H9 (cell line): ENCODE results near the gene ADAMTS15. TPM values are rescaled to one million over a fixed set of nuclear protein-coding genes. Genes with fewer than 3 reads are reported as not detected.

Experiments
- DNase-seq: peaks from one replicate; pipeline ENCODE4 v3.0.0-alpha.2; 2017
- H2AFZ ChIP-seq: one replicate; pipeline ENCODE4 v1.6.1; 2013; ENCODE audit warnings: mild to moderate bottlenecking, low read length, control low read depth, moderate library complexity
- H2AK5ac ChIP-seq: 2 replicates; pipeline ENCODE4 v1.6.1; 2013; ENCODE audit warnings: low read length, control low read depth, mixed read lengths; ENCODE audit not compliant: insufficient read length
- H2BK120ac ChIP-seq: one replicate; pipeline ENCODE4 v1.6.1; 2013; ENCODE audit warnings: low read depth, mild to moderate bottlenecking, low read length, control low read depth, inconsistent platforms; ENCODE audit not compliant: poor library complexity, severe bottlenecking
- H2BK12ac ChIP-seq: 2 replicates; pipeline ENCODE4 v1.6.1; 2013; ENCODE audit warnings: low read length, control low read depth, mixed read lengths, low read depth; ENCODE audit not compliant: insufficient read length
- H2BK15ac ChIP-seq: 2 replicates; pipeline ENCODE4 v1.6.1; 2013; ENCODE audit warnings: low read depth, low read length, control low read depth
- H2BK20ac ChIP-seq: one replicate; pipeline ENCODE4 v1.6.1; 2013; ENCODE audit warnings: low read depth, mild to moderate bottlenecking, low read length, control low read depth, inconsistent platforms; ENCODE audit not compliant: poor library complexity, severe bottlenecking
- H2BK5ac ChIP-seq: 2 replicates; pipeline ENCODE4 v1.6.1; 2013; ENCODE audit warnings: low read length, control low read depth, mixed read lengths; ENCODE audit not compliant: insufficient read length
- H3K14ac ChIP-seq: 2 replicates; pipeline ENCODE4 v1.6.1; 2013; ENCODE audit warnings: low read length, control low read depth; ENCODE audit not compliant: insufficient read depth
- H3K18ac ChIP-seq: 2 replicates; pipeline ENCODE4 v1.6.1; 2013; ENCODE audit warnings: low read depth, mild to moderate bottlenecking, mixed read lengths, low read length, control low read depth; ENCODE audit not compliant: insufficient read length
- H3K23ac ChIP-seq: 2 replicates; pipeline ENCODE4 v1.6.1; 2013; ENCODE audit warnings: low read length, control low read depth, mixed read lengths, low read depth; ENCODE audit not compliant: insufficient read length
- H3K23me2 ChIP-seq: 2 replicates; pipeline ENCODE4 v1.6.1; 2013; ENCODE audit warnings: low read depth, mild to moderate bottlenecking, mixed read lengths, low read length, control low read depth; ENCODE audit not compliant: insufficient read length, poor library complexity, severe bottlenecking
- H3K27ac ChIP-seq: 2 replicates; pipeline ENCODE4 v1.5.1; 2013; ENCODE audit warnings: low read length, control low read depth, mixed read lengths, low read depth; ENCODE audit not compliant: insufficient read length
- H3K27me3 ChIP-seq: 2 replicates; pipeline ENCODE4 v1.6.1; 2013; ENCODE audit warnings: low read length, control low read depth, inconsistent platforms; ENCODE audit not compliant: insufficient read depth
- H3K4ac ChIP-seq: 2 replicates; pipeline ENCODE4 v1.6.1; 2013; ENCODE audit warnings: low read depth, mild to moderate bottlenecking, control low read depth, inconsistent platforms, low read length, moderate library complexity
- H3K4me1 ChIP-seq: 2 replicates; pipeline ENCODE4 v1.6.1; 2013; ENCODE audit warnings: low read length, control low read depth, inconsistent platforms; ENCODE audit not compliant: insufficient read depth
- H3K4me2 ChIP-seq: 2 replicates; pipeline ENCODE4 v1.6.1; 2013; ENCODE audit warnings: low read length, control low read depth, mixed read lengths; ENCODE audit not compliant: insufficient read length, insufficient read depth
- H3K56ac ChIP-seq: 2 replicates; pipeline ENCODE4 v1.6.1; 2013; ENCODE audit warnings: low read depth, mild to moderate bottlenecking, mixed read lengths, low read length, control low read depth; ENCODE audit not compliant: insufficient read length
- H3K79me1 ChIP-seq: 2 replicates; pipeline ENCODE4 v1.6.1; 2013; ENCODE audit warnings: low read depth, mild to moderate bottlenecking, moderate library complexity, low read length, control low read depth, inconsistent platforms; ENCODE audit not compliant: insufficient read depth, poor library complexity, severe bottlenecking
- H3K79me2 ChIP-seq: 2 replicates; pipeline ENCODE4 v1.6.1; 2013; ENCODE audit warnings: low read length, control low read depth, inconsistent platforms; ENCODE audit not compliant: insufficient read depth
- H3K9ac ChIP-seq: 2 replicates; pipeline ENCODE4 v1.6.1; 2013; ENCODE audit warnings: low read length, control low read depth, mixed read lengths; ENCODE audit not compliant: insufficient read length; ENCODE audit errors: extremely low read depth
- H3K9me3 ChIP-seq: one replicate; pipeline ENCODE4 v1.6.1; 2013; ENCODE audit warnings: low read depth, low read length, inconsistent platforms; ENCODE audit not compliant: control insufficient read depth
- H3T11ph ChIP-seq: one replicate; pipeline ENCODE4 v1.6.1; 2013; ENCODE audit warnings: mild to moderate bottlenecking, low read length, control low read depth, inconsistent platforms
- H4K20me1 ChIP-seq: one replicate; pipeline ENCODE4 v1.6.1; 2013; ENCODE audit not compliant: control insufficient read depth, insufficient read length, insufficient read depth
- H4K5ac ChIP-seq: 2 replicates; pipeline ENCODE4 v1.6.1; 2013; ENCODE audit warnings: low read depth, mild to moderate bottlenecking, mixed read lengths, low read length, control low read depth; ENCODE audit not compliant: insufficient read length
- H4K8ac ChIP-seq: replicated peaks from 2 replicates; pipeline ENCODE4 v1.6.1; 2013; ENCODE audit warnings: low read length, control low read depth, mixed read lengths, low read depth; ENCODE audit not compliant: insufficient read length
- H4K91ac ChIP-seq: 2 replicates; pipeline ENCODE4 v1.6.1; 2013; ENCODE audit warnings: low read depth, mild to moderate bottlenecking, moderate library complexity, mixed read lengths, low read length, control low read depth; ENCODE audit not compliant: insufficient read length
- H3K27ac Mint-ChIP-seq, 3 experiments: 2 replicates in 2 of 3; 3 replicates in 1 of 3; pipeline ENCODE4 v1.8.0; 2020 to 2021; ENCODE audit warnings: mixed read lengths in 3 of 3, mild to moderate bottlenecking in 1 of 3, moderate library complexity in 1 of 3
- H3K27me3 Mint-ChIP-seq: 2 replicates; pipeline ENCODE4 v1.8.0; 2021; ENCODE audit warnings: low read depth, mild to moderate bottlenecking, moderate library complexity, mixed read lengths
- H3K36me3 Mint-ChIP-seq, 3 experiments: 2 replicates in 2 of 3; 3 replicates in 1 of 3; pipeline ENCODE4 v1.8.0; 2020 to 2021; ENCODE audit warnings: low read depth in 3 of 3, mixed read lengths in 3 of 3; ENCODE audit not compliant: insufficient read depth in 1 of 3
- H3K4me1 Mint-ChIP-seq, 2 experiments: 2 replicates each; pipeline ENCODE4 v1.8.0; 2020; ENCODE audit warnings: mixed read lengths in 2 of 2
- H3K4me3 Mint-ChIP-seq, 2 experiments: 2 replicates in 1 of 2; 3 replicates in 1 of 2; pipeline ENCODE4 v1.8.0; 2020 to 2021; ENCODE audit warnings: mild to moderate bottlenecking in 2 of 2, mixed read lengths in 2 of 2, moderate library complexity in 1 of 2
- H3K9me3 Mint-ChIP-seq, 2 experiments: 2 replicates in 1 of 2; 3 replicates in 1 of 2; pipeline ENCODE4 v1.8.0; 2020; ENCODE audit warnings: mild to moderate bottlenecking in 2 of 2, mixed read lengths in 2 of 2, moderate library complexity in 1 of 2
- WGBS: extraction: QIAGEN DNeasy Blood & Tissue Kit; methylation state at CpG from one replicate; pipeline ENCODE4 v1.1.7; 2013; ENCODE audit warnings: missing lambda C conversion rate, low lambda C conversion rate, mixed read lengths; ENCODE audit not compliant: insufficient read length; ENCODE audit errors: extremely low coverage; 5-methylcytosine and 5-hydroxymethylcytosine counted together
- total RNA-seq: library from RNA; stranded (reverse); gene quantifications from 2 replicates; pipeline ENCODE4 v1.2.1, GENCODE V29; 2021
- TF ChIP-seq, protein P1 (sequence below): fragments of 200-600 bp; sonication (generic); conservative IDR thresholded peaks from 3 replicates; pipeline ENCODE4 v1.8.0; 2021; ENCODE audit warnings: antibody characterized with exemption, mild to moderate bottlenecking

ADAMTS15 gene
- total RNA-seq, 1 experiment from 2014 or later = 1.3 TPM

DNA sequence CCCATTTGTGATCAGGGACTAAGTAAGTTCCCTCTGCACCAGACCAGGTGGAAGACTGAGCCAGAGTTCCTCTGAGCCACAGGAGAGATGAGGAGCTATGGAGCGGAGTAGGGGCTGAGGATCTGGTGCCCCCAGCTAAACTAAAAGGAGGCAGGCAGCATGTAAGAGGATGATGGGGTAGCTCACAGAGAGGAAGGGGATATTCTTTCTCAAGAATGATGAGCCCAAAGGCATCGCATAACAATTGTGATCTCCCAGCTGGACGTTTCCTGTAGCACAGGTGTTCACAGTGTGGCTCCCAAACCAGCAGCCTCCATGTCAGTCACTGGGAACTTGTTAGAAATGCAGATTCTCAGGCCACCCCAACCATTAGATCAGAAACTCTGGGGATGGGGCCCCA is 44.5 kb upstream of the ADAMTS15 start:
- Mint-ChIP-seq H3K27ac (peak overlapping the region; percentile 69 to 96 (median 92); a peak in 6 of 7 replicates), H3K9me3 (no peaks in the 10 kb centered on the region), H3K27me3 (peaks cover 20% of the 10 kb centered on the region), H3K4me1 (peaks cover 53 to 65% of the 10 kb centered on the region in 2 experiments), H3K36me3 (peaks cover 3 to 15% (median 4%) of the 10 kb centered on the region in 3 experiments; a peak in 3 of 7 replicates), H3K4me3 (peak overlapping the region in 1 of 2 experiments; percentile 50; a peak in 3 of 5 replicates)
- Histone ChIP-seq H3K27me3 (no peaks in the 10 kb centered on the region), H3K9me3 (no peaks in the 10 kb centered on the region), H3K14ac (no peak overlapping the region), H3K56ac (no peak overlapping the region), H2AK5ac (no peak overlapping the region), H4K8ac (no peak overlapping the region), H2AFZ (no peak overlapping the region), H4K91ac (no peak overlapping the region), H4K20me1 (no peaks in the 10 kb centered on the region), H3K79me1 (no peaks in the 10 kb centered on the region), H2BK5ac (no peak overlapping the region), H3K27ac (peak overlapping the region; percentile 88), H3K4me2 (peak overlapping the region; percentile 8), H3K9ac (no peak overlapping the region), H2BK120ac (no peak overlapping the region), H3K4ac (no peak overlapping the region), H3K79me2 (no peaks in the 10 kb centered on the region), H3K23me2 (no peaks in the 10 kb centered on the region), H3K4me1 (peaks cover 13% of the 10 kb centered on the region; the same call in 1 of the 2 replicates), H2BK12ac (no peak overlapping the region), H2BK15ac (no peak overlapping the region), H4K5ac (no peak overlapping the region), H2BK20ac (no peak overlapping the region), H3T11ph (no peak overlapping the region), H3K23ac (no peak overlapping the region), H3K18ac (peak overlapping the region; percentile 8)
- TF ChIP-seq, protein P1, sequence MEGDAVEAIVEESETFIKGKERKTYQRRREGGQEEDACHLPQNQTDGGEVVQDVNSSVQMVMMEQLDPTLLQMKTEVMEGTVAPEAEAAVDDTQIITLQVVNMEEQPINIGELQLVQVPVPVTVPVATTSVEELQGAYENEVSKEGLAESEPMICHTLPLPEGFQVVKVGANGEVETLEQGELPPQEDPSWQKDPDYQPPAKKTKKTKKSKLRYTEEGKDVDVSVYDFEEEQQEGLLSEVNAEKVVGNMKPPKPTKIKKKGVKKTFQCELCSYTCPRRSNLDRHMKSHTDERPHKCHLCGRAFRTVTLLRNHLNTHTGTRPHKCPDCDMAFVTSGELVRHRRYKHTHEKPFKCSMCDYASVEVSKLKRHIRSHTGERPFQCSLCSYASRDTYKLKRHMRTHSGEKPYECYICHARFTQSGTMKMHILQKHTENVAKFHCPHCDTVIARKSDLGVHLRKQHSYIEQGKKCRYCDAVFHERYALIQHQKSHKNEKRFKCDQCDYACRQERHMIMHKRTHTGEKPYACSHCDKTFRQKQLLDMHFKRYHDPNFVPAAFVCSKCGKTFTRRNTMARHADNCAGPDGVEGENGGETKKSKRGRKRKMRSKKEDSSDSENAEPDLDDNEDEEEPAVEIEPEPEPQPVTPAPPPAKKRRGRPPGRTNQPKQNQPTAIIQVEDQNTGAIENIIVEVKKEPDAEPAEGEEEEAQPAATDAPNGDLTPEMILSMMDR = no peak
- no CpG with 5 or more reads among the region's 3 CpGs for WGBS
- peak; percentile 88 for DNase-seq
